Breast epithelium (tissue), 4 donors: ENCODE data around the gene ZNF638. TPM values are rescaled to one million over a fixed set of nuclear protein-coding genes. Genes with fewer than 3 reads are reported as not detected.

Source experiments
- DNase-seq, 2 donors: peaks; one replicate each; pipeline ENCODE4 v3.0.0-alpha.2; 2019; ENCODE audit warnings: low spot score in 2 of 2
- H3K27ac ChIP-seq, 2 donors: fragments of 200-600 bp; sonication (generic) in 1 of 2; one replicate each; pipeline ENCODE4 v1.5.1; 2016 to 2019; ENCODE audit warnings: mild to moderate bottlenecking in 1 of 2
- H3K27me3 ChIP-seq, 2 donors: fragments of 200-600 bp; sonication (generic) in 1 of 2; one replicate each; pipeline versions ENCODE4 v1.5.1 to v1.6.0; 2017 to 2019; ENCODE audit warnings: control low read depth in 1 of 2, mild to moderate bottlenecking in 1 of 2
- H3K36me3 ChIP-seq: fragments of 200-600 bp; one replicate; pipeline ENCODE4 v1.5.1; 2019
- H3K4me1 ChIP-seq, 2 donors: fragments of 200-600 bp; sonication (generic); one replicate each; pipeline ENCODE4 v1.5.1; 2016 to 2019; ENCODE audit warnings: control low read depth in 1 of 2
- H3K4me3 ChIP-seq, 3 donors: fragments of 200-600 bp; sonication (generic); 1 replicate in 2 of 3; 2 replicates in 1 of 3; pipeline ENCODE4 v1.5.1; 2016 to 2019; ENCODE audit warnings: mild to moderate bottlenecking in 3 of 3, moderate library complexity in 2 of 3
- H3K9me3 ChIP-seq, 2 donors: fragments of 200-600 bp; sonication (generic) in 1 of 2; one replicate each; pipeline ENCODE4 v1.5.1; 2016 to 2019; ENCODE audit warnings: control low read depth in 1 of 2
- POLR2A ChIP-seq: fragments of 450-650 bp; IDR thresholded peaks from one replicate; pipeline ENCODE4 v1.6.1; 2016; ENCODE audit warnings: antibody characterized with exemption, mild to moderate bottlenecking, moderate library complexity
- POLR2AphosphoS5 ChIP-seq, 3 donors: sonication (generic); formaldehyde crosslinking; IDR thresholded peaks; one replicate each; pipeline ENCODE4 v1.6.1; 2017; ENCODE audit warnings: antibody characterized with exemption in 3 of 3
- intact Hi-C: fragments of 100-400 bp; cut with DNase I; formaldehyde crosslinking; loops from one replicate; pipeline ENCODE4 v1.15.1; 2023; ENCODE audit warnings: low total_unique reads
- total RNA-seq, 3 donors: library from RNA; depleted of rRNA; stranded (reverse); fragments of >200 nt; gene quantifications; one replicate each; pipeline ENCODE4 v1.1.0, GENCODE V29; 2016
- TF ChIP-seq, protein P1 (sequence below), 3 donors: fragments of 450-650 bp; IDR thresholded peaks; one replicate each; pipeline ENCODE4 v1.5.1; 2016 to 2017; ENCODE audit warnings: antibody characterized with exemption in 3 of 3, mild to moderate bottlenecking in 3 of 3, moderate library complexity in 3 of 3

The ZNF638 gene
- total RNA-seq, 3 donors from 2014 or later: 203 to 290 (median 266) TPM

DNA sequence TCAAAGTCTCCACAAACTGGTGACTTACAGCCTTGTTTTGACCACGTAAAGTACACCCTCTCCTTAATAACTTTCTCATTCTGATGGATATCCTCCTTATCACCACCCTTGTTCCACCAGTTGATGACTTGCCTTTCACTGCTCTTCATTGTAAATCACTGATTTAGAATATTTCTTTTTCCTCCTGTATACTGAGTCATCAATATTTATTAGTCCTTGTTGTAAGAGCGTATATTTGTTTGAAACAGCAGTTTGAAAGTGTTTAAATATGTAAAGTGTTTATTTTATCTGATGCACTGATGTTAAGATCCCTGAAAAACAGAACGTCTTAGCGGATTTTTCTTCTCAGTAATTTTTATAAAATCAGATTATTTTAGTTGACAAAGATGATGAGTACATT lies 87.6 kb downstream of the ZNF638 start:
- Histone ChIP-seq H3K4me1 (no peaks in the 10 kb centered on the region), H3K27me3 (no peaks in the 10 kb centered on the region), H3K36me3 (no peaks in the 10 kb centered on the region), H3K9me3 (no peaks in the 10 kb centered on the region), H3K27ac (no peak overlapping the region), H3K4me3 (no peak overlapping the region)
- DNase-seq: no peak
- intact Hi-C loops: no loop called here
- TF ChIP-seq POLR2AphosphoS5 (IDR thresholded peaks at IDR 0.05) (no peak), POLR2A (no peak)

DNA sequence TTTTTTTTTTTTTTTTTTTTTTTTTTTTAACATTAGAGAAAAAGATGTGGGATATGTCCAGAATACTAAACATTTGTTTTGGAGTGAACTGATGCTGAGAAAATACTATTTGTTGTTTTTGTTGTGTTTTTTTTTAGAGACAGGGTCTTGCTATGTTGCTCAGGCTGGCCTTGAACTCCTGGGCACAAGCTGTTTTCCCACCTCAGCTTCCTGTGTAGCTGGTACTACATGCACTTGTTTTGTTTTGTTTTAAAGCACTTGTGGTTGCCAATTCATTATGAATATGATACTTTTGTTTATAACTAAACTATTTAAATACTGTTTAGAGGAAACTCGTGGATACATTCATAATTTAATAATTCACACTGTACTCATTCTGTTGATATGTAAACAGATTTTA lies 88.4 kb downstream of the ZNF638 start:
- H3K4me3 ChIP-seq: no peak overlapping the region
- intact Hi-C loops: no loop called here
- DNase-seq: no peak

DNA sequence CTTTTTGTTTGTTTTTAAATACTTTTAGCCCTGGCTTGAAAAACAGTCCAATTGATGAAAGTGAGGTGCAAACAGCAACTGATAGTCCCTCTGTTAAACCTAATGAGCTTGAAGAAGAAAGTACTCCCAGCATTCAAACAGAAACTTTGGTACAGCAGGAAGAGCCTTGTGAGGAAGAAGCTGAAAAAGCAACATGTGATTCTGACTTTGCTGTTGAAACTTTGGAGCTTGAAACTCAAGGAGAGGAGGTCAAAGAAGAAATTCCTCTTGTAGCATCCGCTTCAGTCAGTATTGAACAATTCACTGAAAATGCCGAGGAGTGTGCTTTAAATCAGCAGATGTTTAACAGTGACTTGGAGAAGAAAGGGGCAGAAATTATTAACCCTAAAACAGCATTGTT lies 91.2 kb downstream of the ZNF638 start:
- Histone ChIP-seq H3K4me3 (no peak overlapping the region), H3K9me3 (no peaks in the 10 kb centered on the region), H3K27me3 (no peaks in the 10 kb centered on the region), H3K36me3 (no peaks in the 10 kb centered on the region), H3K27ac (no peak overlapping the region), H3K4me1 (no peaks in the 10 kb centered on the region)
- no peak for DNase-seq
- intact Hi-C loops: no loop called here
- TF ChIP-seq, protein P1, sequence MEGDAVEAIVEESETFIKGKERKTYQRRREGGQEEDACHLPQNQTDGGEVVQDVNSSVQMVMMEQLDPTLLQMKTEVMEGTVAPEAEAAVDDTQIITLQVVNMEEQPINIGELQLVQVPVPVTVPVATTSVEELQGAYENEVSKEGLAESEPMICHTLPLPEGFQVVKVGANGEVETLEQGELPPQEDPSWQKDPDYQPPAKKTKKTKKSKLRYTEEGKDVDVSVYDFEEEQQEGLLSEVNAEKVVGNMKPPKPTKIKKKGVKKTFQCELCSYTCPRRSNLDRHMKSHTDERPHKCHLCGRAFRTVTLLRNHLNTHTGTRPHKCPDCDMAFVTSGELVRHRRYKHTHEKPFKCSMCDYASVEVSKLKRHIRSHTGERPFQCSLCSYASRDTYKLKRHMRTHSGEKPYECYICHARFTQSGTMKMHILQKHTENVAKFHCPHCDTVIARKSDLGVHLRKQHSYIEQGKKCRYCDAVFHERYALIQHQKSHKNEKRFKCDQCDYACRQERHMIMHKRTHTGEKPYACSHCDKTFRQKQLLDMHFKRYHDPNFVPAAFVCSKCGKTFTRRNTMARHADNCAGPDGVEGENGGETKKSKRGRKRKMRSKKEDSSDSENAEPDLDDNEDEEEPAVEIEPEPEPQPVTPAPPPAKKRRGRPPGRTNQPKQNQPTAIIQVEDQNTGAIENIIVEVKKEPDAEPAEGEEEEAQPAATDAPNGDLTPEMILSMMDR (IDR thresholded peaks at IDR 0.05): no peak
- TF ChIP-seq POLR2A: no peak
- no peak for TF ChIP-seq POLR2AphosphoS5 (IDR thresholded peaks at IDR 0.05)

More for the DNA sequence above, 88.4 kb downstream of the ZNF638 start:
- Histone ChIP-seq H3K9me3 (no peaks in the 10 kb centered on the region), H3K4me1 (no peaks in the 10 kb centered on the region), H3K27ac (no peak overlapping the region), H3K27me3 (no peaks in the 10 kb centered on the region), H3K36me3 (no peaks in the 10 kb centered on the region)
- TF ChIP-seq, protein P1 (IDR thresholded peaks at IDR 0.05): no peak
- TF ChIP-seq POLR2A: no peak
- TF ChIP-seq POLR2AphosphoS5 (IDR thresholded peaks at IDR 0.05): no peak

DNA sequence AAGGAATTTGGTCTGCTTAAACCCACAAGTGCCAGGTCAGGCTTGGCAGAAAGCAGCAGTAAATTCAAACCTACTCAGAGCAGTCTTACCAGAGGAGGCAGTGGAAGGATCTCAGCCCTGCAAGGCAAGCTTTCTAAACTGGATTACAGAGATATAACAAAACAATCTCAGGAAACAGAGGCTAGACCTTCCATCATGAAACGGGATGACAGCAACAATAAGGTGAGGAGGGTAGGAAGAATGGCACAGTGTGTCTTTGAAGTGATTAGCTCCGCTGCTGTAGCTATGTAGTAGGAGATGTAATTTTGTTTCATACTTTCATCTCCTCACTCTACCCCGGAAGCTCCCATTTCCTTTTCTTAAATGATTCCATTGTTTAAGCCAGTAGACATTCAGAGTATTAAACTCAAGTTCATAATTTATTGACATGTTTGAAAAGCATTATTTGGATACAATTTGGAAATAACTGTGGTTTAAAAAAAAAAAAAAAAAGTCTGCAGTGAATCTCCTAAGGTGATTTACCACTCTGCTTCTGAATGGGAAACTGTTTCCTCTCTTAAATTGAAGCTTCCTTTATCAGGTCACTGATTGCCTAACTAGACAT lies 92.3 kb downstream of the ZNF638 start:
- DNase-seq: no peak

DNA sequence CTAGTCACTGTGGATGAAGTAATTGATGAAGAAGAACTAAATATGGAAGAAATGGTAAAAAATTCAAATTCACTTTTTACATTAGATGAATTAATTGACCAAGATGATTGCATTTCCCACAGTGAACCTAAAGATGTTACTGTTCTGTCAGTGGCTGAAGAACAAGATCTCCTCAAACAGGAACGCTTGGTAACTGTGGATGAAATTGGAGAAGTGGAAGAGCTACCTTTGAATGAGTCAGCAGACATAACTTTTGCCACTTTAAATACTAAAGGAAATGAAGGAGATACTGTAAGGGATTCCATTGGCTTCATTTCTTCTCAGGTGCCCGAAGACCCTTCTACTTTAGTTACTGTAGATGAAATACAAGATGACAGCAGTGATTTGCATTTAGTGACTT lies 95.1 kb downstream of the ZNF638 start:
- Histone ChIP-seq H3K27ac (no peak overlapping the region), H3K4me1 (no peaks in the 10 kb centered on the region), H3K9me3 (no peaks in the 10 kb centered on the region), H3K36me3 (no peaks in the 10 kb centered on the region), H3K4me3 (no peak overlapping the region), H3K27me3 (no peaks in the 10 kb centered on the region)
- TF ChIP-seq, protein P1 (IDR thresholded peaks at IDR 0.05): no peak
- TF ChIP-seq POLR2AphosphoS5 (IDR thresholded peaks at IDR 0.05) (no peak), POLR2A (no peak)
- no peak for DNase-seq
- intact Hi-C loops: no loop called here

More for the DNA sequence above, 92.3 kb downstream of the ZNF638 start:
- H3K27ac ChIP-seq: peak overlapping the region in 1 of 2 donors; percentile 14
- no peaks in the 10 kb centered on the region for H3K4me1 ChIP-seq
- no peaks in the 10 kb centered on the region for H3K9me3 ChIP-seq
- H3K36me3 ChIP-seq: no peaks in the 10 kb centered on the region
- H3K4me3 ChIP-seq: no peak overlapping the region
- intact Hi-C loops: no loop called here
- no peaks in the 10 kb centered on the region for H3K27me3 ChIP-seq
- TF ChIP-seq, protein P1 (IDR thresholded peaks at IDR 0.05): no peak
- TF ChIP-seq POLR2AphosphoS5 (IDR thresholded peaks at IDR 0.05) (no peak), POLR2A (no peak)
